ENCODE data around the gene STAMBP. TPM values are rescaled to one million over a fixed set of nuclear protein-coding genes. Genes with fewer than 3 reads are reported as not detected.

STAMBP gene
- total and polyA plus RNA-seq, 4 donors, result 22.3 to 39.7 (median 24.4) TPM

DNA sequence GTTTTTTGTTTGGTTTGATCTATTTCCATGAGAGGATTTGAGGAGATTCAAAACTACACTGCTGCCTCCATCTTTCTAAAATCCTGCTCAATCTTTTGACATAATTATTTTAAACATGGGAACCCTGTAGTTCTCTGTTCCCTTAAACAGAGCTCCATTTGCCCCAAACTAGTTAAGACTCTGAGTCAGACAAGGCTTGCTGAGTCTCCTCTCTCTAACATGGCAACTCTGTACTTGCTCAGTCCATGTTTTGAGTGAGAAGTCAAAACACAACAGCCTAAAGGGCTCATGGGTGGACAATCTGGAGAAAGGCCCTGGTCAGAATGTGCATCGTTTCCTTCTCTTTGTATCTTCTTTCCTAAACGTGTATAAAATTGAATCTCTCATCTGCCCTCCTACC lies 7.1 kb upstream of the STAMBP start:
- Histone ChIP-seq H3K9ac (ENCODE audit: insufficient read depth in 1 of 2, low read length in 2 of 2) (no peak overlapping the region), H3K9me3 (ENCODE audit: control insufficient read depth in 4 of 4, insufficient read depth in 3 of 4, low read length in 3 of 4) (peaks cover 0 to 1% (median 0%) of the 10 kb centered on the region in 4 donors), H3K36me3 (ENCODE audit: control insufficient read depth in 4 of 4, insufficient read depth in 4 of 4, low read length in 4 of 4) (no peaks in the 10 kb centered on the region), H3K27me3 (ENCODE audit: control insufficient read depth in 3 of 3, insufficient read depth in 3 of 3, low read length in 2 of 3) (peaks cover 0 to 7% (median 2%) of the 10 kb centered on the region in 3 donors), H3K4me1 (ENCODE audit: control insufficient read depth in 5 of 5, insufficient read depth in 5 of 5, low read length in 5 of 5) (no peaks in the 10 kb centered on the region), H3K27ac (ENCODE audit: low read depth in 1 of 2, low read length in 1 of 2) (no peak overlapping the region), H3K4me3 (no peak overlapping the region)
- DNase-seq, result no peak
- no peak for ATAC-seq (ENCODE audit: insufficient read depth, low FRiP score)
- 67 to 87% methylated on average over 2 of the region's 2 CpGs for WGBS, 2 donors
- TF ChIP-seq, protein P1, sequence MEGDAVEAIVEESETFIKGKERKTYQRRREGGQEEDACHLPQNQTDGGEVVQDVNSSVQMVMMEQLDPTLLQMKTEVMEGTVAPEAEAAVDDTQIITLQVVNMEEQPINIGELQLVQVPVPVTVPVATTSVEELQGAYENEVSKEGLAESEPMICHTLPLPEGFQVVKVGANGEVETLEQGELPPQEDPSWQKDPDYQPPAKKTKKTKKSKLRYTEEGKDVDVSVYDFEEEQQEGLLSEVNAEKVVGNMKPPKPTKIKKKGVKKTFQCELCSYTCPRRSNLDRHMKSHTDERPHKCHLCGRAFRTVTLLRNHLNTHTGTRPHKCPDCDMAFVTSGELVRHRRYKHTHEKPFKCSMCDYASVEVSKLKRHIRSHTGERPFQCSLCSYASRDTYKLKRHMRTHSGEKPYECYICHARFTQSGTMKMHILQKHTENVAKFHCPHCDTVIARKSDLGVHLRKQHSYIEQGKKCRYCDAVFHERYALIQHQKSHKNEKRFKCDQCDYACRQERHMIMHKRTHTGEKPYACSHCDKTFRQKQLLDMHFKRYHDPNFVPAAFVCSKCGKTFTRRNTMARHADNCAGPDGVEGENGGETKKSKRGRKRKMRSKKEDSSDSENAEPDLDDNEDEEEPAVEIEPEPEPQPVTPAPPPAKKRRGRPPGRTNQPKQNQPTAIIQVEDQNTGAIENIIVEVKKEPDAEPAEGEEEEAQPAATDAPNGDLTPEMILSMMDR (IDR thresholded peaks at IDR 0.05; ENCODE audit: control extremely low read depth, extremely low read depth), result no peak

DNA sequence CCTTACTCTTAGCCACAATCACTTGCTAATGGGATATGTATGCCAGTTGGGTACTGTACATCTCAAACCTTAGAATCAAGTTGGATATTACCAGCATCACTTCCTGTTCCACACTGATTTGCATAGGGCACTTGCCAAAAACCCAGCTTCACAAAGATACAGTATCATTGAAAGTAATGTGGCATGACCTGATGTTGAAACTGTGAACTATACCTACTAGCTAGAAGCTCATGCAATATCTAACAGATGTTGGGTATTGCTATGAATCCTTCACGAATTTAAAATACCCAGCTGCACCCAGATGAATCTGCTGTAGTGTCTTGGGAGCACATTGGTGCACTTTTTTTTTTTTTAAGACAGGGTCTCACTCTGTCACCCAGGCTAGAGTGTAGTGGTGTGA lies 6.5 kb upstream of the STAMBP start:
- ATAC-seq (ENCODE audit: insufficient read depth, low FRiP score), result no peak
- TF ChIP-seq, protein P1 (IDR thresholded peaks at IDR 0.05; ENCODE audit: control extremely low read depth, extremely low read depth), result no peak
- 57 to 69% methylated on average over 1 of the region's 1 CpG for WGBS, 2 donors
- H3K9me3 ChIP-seq (ENCODE audit: control insufficient read depth in 4 of 4, insufficient read depth in 3 of 4, low read length in 3 of 4), result peaks cover 0 to 1% (median 0%) of the 10 kb centered on the region in 4 donors
- no peak for DNase-seq
- no peaks in the 10 kb centered on the region for H3K4me1 ChIP-seq (ENCODE audit: control insufficient read depth in 5 of 5, insufficient read depth in 5 of 5, low read length in 5 of 5)
- H3K4me3 ChIP-seq, result no peak overlapping the region
- H3K36me3 ChIP-seq (ENCODE audit: control insufficient read depth in 4 of 4, insufficient read depth in 4 of 4, low read length in 4 of 4), result no peaks in the 10 kb centered on the region
- no peak overlapping the region for H3K9ac ChIP-seq (ENCODE audit: insufficient read depth in 1 of 2, low read length in 2 of 2)
- no peak overlapping the region for H3K27ac ChIP-seq (ENCODE audit: low read depth in 1 of 2, low read length in 1 of 2)
- peaks cover 0 to 7% (median 2%) of the 10 kb centered on the region in 3 donors for H3K27me3 ChIP-seq (ENCODE audit: control insufficient read depth in 3 of 3, insufficient read depth in 3 of 3, low read length in 2 of 3)

DNA sequence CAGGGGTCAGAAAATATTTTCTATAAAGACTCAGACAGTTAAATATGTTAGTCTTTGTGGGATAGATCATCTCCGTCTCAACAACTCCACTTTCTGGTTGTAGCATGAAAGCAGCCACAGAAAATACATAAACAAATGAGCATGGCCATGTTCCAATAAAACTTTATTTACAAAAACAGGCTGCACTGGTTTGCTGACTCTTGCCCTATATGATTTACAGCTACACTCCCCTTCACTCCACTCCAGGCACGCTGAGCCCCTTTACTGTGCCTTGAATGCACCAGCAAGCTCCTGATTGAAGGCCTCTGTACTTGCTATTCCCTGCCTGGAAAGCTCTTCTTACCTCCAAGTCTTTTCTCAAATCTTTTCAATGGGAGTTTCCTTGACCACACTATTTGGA lies 5.8 kb upstream of the STAMBP start:
- Histone ChIP-seq H3K36me3 (ENCODE audit: control insufficient read depth in 4 of 4, insufficient read depth in 4 of 4, low read length in 4 of 4) (no peaks in the 10 kb centered on the region), H3K9ac (ENCODE audit: insufficient read depth in 1 of 2, low read length in 2 of 2) (no peak overlapping the region), H3K27ac (ENCODE audit: low read depth in 1 of 2, low read length in 1 of 2) (no peak overlapping the region), H3K27me3 (ENCODE audit: control insufficient read depth in 3 of 3, insufficient read depth in 3 of 3, low read length in 2 of 3) (peaks cover 0 to 7% (median 2%) of the 10 kb centered on the region in 3 donors), H3K9me3 (ENCODE audit: control insufficient read depth in 4 of 4, insufficient read depth in 3 of 4, low read length in 3 of 4) (peaks cover 0 to under 1% (median 0%) of the 10 kb centered on the region in 4 donors), H3K4me3 (no peak overlapping the region), H3K4me1 (ENCODE audit: control insufficient read depth in 5 of 5, insufficient read depth in 5 of 5, low read length in 5 of 5) (peaks cover 0 to under 1% (median 0%) of the 10 kb centered on the region in 5 donors)
- WGBS, 2 donors, result 82 to 87% methylated on average over 2 of the region's 2 CpGs
- ATAC-seq (ENCODE audit: insufficient read depth, low FRiP score) (no peak), DNase-seq (no peak)
- TF ChIP-seq, protein P1 (IDR thresholded peaks at IDR 0.05; ENCODE audit: control extremely low read depth, extremely low read depth), result no peak

DNA sequence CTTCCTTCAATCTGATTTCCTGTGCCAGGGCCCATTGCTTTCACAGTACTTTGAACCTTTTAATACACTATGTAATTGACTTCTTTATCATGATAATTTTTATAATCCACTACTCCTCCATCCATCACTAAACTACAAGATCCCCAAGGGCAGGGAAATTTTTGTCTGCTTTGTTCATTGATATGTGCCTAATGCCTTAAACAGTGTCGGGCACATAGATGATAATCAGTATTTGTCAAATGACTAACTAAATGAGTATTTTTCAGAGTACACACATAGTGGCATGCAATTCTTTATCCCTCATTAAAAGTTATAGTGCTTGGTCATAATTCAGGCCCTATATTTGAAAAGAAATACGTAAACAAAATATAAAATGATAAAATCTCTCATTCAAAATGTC lies 5.3 kb upstream of the STAMBP start:
- no peaks in the 10 kb centered on the region for H3K36me3 ChIP-seq (ENCODE audit: control insufficient read depth in 4 of 4, insufficient read depth in 4 of 4, low read length in 4 of 4)
- H3K9ac ChIP-seq (ENCODE audit: insufficient read depth in 1 of 2, low read length in 2 of 2), result no peak overlapping the region
- H3K4me3 ChIP-seq, result no peak overlapping the region
- no peaks in the 10 kb centered on the region for H3K9me3 ChIP-seq (ENCODE audit: control insufficient read depth in 4 of 4, insufficient read depth in 3 of 4, low read length in 3 of 4)
- WGBS, 2 donors, result 58 to 83% methylated on average over 2 of the region's 2 CpGs
- H3K4me1 ChIP-seq (ENCODE audit: control insufficient read depth in 5 of 5, insufficient read depth in 5 of 5, low read length in 5 of 5), result peaks cover 0 to 3% (median 0%) of the 10 kb centered on the region in 5 donors
- H3K27me3 ChIP-seq (ENCODE audit: control insufficient read depth in 3 of 3, insufficient read depth in 3 of 3, low read length in 2 of 3), result peaks cover 0 to 7% (median 2%) of the 10 kb centered on the region in 3 donors
- TF ChIP-seq, protein P1 (IDR thresholded peaks at IDR 0.05; ENCODE audit: control extremely low read depth, extremely low read depth), result no peak
- DNase-seq (no peak), ATAC-seq (ENCODE audit: insufficient read depth, low FRiP score) (no peak)
- H3K27ac ChIP-seq (ENCODE audit: low read depth in 1 of 2, low read length in 1 of 2), result no peak overlapping the region
